Measurements from ENCODE around the gene ACTA1.

Gene ACTA1

DNA sequence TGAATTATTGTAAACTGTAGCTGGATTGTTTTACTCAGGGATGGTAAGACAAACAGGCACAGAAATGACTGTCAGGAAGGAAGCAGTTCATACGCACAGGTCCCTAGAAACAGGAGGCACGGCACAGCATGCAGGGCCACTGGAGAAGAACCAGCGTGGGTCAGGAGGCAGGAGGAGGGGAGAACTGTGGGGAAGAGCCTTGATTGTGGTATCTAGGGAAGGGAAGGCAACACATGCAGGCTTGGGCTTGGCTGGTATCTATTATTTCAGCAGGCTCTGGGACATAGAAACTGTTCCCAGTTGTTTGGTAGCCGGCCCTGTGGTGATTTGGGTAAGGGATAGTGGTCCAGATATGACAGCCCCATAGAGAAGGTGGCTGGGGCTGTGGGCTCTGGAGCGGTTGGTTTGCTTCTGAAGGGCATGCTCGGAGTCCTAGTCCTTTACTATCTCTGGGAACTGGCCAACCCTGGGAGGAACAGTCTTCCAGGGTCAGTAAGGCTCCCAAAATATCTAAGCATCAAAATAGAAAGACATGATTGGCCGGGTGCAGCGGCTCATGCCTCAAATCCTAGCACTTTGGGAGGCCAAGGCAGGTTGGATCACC, 47.9 kb downstream of the ACTA1 start:
- H3K27me3 ChIP-seq (ENCODE audit: insufficient read depth, low read length, poor library complexity) = peaks cover 5% of the 10 kb centered on the region
- no peak overlapping the region for H3K27ac ChIP-seq (ENCODE audit: low read length)
- H2AFZ ChIP-seq (ENCODE audit: low read depth, low read length) = no peak overlapping the region

DNA sequence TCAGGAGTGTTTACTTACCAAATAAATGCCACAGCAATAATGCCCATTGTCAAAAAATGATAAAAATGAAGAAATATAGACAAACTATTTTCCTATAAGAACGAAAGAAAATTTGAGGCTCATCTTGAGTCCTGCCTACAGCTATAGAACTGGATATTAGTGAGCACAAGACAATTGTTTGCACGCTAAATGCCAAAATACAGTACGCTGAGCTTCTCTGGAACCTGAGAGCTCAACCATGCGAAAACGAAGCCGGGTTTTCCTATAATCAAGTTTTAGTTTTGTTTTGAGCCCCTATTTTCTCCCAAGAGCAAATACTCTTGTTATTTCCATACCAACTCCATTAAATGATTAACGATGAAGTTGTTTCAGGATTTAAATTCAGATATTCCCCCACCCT, 49.1 kb downstream of the ACTA1 start:
- TF ChIP-seq, protein P1, sequence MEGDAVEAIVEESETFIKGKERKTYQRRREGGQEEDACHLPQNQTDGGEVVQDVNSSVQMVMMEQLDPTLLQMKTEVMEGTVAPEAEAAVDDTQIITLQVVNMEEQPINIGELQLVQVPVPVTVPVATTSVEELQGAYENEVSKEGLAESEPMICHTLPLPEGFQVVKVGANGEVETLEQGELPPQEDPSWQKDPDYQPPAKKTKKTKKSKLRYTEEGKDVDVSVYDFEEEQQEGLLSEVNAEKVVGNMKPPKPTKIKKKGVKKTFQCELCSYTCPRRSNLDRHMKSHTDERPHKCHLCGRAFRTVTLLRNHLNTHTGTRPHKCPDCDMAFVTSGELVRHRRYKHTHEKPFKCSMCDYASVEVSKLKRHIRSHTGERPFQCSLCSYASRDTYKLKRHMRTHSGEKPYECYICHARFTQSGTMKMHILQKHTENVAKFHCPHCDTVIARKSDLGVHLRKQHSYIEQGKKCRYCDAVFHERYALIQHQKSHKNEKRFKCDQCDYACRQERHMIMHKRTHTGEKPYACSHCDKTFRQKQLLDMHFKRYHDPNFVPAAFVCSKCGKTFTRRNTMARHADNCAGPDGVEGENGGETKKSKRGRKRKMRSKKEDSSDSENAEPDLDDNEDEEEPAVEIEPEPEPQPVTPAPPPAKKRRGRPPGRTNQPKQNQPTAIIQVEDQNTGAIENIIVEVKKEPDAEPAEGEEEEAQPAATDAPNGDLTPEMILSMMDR (IDR thresholded peaks at IDR 0.05; ENCODE audit: borderline replicate concordance, extremely low read depth, low read length, poor library complexity, severe bottlenecking) = no peak
- no peak for TF ChIP-seq EZH2 (IDR thresholded peaks at IDR 0.05; ENCODE audit: borderline replicate concordance, low read depth, low read length, severe bottlenecking)
- no peak overlapping the region for H2AFZ ChIP-seq (ENCODE audit: low read depth, low read length)
- no peaks in the 10 kb centered on the region for H3K9me3 ChIP-seq (ENCODE audit: insufficient read depth, low read length, severe bottlenecking)
- peaks cover 8% of the 10 kb centered on the region for H3K27me3 ChIP-seq (ENCODE audit: insufficient read depth, low read length, poor library complexity)
- H3K9ac ChIP-seq (ENCODE audit: low read depth, low read length) = no peak overlapping the region
- H3K36me3 ChIP-seq (ENCODE audit: insufficient read depth, low read length) = no peaks in the 10 kb centered on the region
- no peaks in the 10 kb centered on the region for H3K4me1 ChIP-seq (ENCODE audit: insufficient read depth, low read length)
- DNase-seq (no peak), ATAC-seq (ENCODE audit: insufficient read depth, low read depth) (no peak)
- H3K79me2 ChIP-seq (ENCODE audit: insufficient read depth, low read length) = no peaks in the 10 kb centered on the region
- no peak overlapping the region for H3K27ac ChIP-seq (ENCODE audit: low read length)
- H4K20me1 ChIP-seq (ENCODE audit: insufficient read depth, low read length) = no peaks in the 10 kb centered on the region
- no peak overlapping the region for H3K4me2 ChIP-seq (ENCODE audit: insufficient read depth, low read length)
- H3K4me3 ChIP-seq (ENCODE audit: low read depth in 1 of 2, low read length in 2 of 2) = no peak overlapping the region

More for the DNA sequence above, 47.9 kb downstream of the ACTA1 start:
- ATAC-seq (ENCODE audit: insufficient read depth, low read depth) = no peak
- Histone ChIP-seq H3K4me3 (ENCODE audit: low read depth in 1 of 2, low read length in 2 of 2) (no peak overlapping the region), H3K4me1 (ENCODE audit: insufficient read depth, low read length) (no peaks in the 10 kb centered on the region), H4K20me1 (ENCODE audit: insufficient read depth, low read length) (no peaks in the 10 kb centered on the region), H3K79me2 (ENCODE audit: insufficient read depth, low read length) (no peaks in the 10 kb centered on the region), H3K9me3 (ENCODE audit: insufficient read depth, low read length, severe bottlenecking) (no peaks in the 10 kb centered on the region), H3K4me2 (ENCODE audit: insufficient read depth, low read length) (no peak overlapping the region), H3K9ac (ENCODE audit: low read depth, low read length) (no peak overlapping the region), H3K36me3 (ENCODE audit: insufficient read depth, low read length) (no peaks in the 10 kb centered on the region)
- TF ChIP-seq, protein P1 (IDR thresholded peaks at IDR 0.05; ENCODE audit: borderline replicate concordance, extremely low read depth, low read length, poor library complexity, severe bottlenecking) = no peak
- TF ChIP-seq EZH2 (IDR thresholded peaks at IDR 0.05; ENCODE audit: borderline replicate concordance, low read depth, low read length, severe bottlenecking) = no peak
- no peak for DNase-seq

DNA sequence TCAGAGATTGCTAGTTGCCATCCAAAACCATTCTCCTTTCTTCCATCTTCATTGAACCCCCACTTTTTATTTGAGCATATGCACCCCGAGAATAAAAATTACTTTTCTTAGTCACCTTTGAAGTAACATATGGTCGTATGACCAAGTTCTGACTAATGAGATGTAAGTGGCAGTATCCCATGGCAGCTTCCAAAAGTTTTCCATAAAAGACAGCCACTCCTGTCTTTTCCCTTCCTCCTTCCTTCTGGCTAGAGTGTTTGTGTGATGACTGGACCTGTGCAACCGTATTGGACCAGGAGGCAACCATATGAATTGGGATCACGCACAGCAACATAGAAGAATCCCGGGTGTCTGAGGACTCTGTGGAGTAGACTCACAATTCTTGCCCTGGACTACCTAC, 49.9 kb downstream of the ACTA1 start:
- Histone ChIP-seq H3K27me3 (ENCODE audit: insufficient read depth, low read length, poor library complexity) (peaks cover 8% of the 10 kb centered on the region), H3K27ac (ENCODE audit: low read length) (no peak overlapping the region), H4K20me1 (ENCODE audit: insufficient read depth, low read length) (no peaks in the 10 kb centered on the region), H3K4me3 (ENCODE audit: low read depth in 1 of 2, low read length in 2 of 2) (no peak overlapping the region), H3K79me2 (ENCODE audit: insufficient read depth, low read length) (no peaks in the 10 kb centered on the region), H2AFZ (ENCODE audit: low read depth, low read length) (no peak overlapping the region), H3K36me3 (ENCODE audit: insufficient read depth, low read length) (no peaks in the 10 kb centered on the region), H3K9ac (ENCODE audit: low read depth, low read length) (no peak overlapping the region), H3K4me2 (ENCODE audit: insufficient read depth, low read length) (no peak overlapping the region), H3K4me1 (ENCODE audit: insufficient read depth, low read length) (no peaks in the 10 kb centered on the region), H3K9me3 (ENCODE audit: insufficient read depth, low read length, severe bottlenecking) (no peaks in the 10 kb centered on the region)
- no peak for TF ChIP-seq EZH2 (IDR thresholded peaks at IDR 0.05; ENCODE audit: borderline replicate concordance, low read depth, low read length, severe bottlenecking)
- TF ChIP-seq, protein P1 (IDR thresholded peaks at IDR 0.05; ENCODE audit: borderline replicate concordance, extremely low read depth, low read length, poor library complexity, severe bottlenecking) = no peak
- ATAC-seq (ENCODE audit: insufficient read depth, low read depth) (no peak), DNase-seq (no peak)

All from DND-41 (cell line).